K562 (cell line): Measurements from ENCODE around the gene CD248. TPM values are rescaled to one million over a fixed set of nuclear protein-coding genes. Genes with fewer than 3 reads are reported as not detected.

ENCODE experiments used
- ASH1L ChIP-seq: fragments of 450-650 bp; IDR thresholded peaks from 2 replicates; pipeline ENCODE4 v1.6.1; 2018; ENCODE audit warnings: borderline replicate concordance, mild to moderate bottlenecking, low read depth; ENCODE audit not compliant: partially characterized antibody
- CCAR2 ChIP-seq: fragments of 200-400 bp; formaldehyde crosslinking; IDR thresholded peaks from 2 replicates; pipeline ENCODE4 v1.6.1; 2017; ENCODE audit warnings: mild to moderate bottlenecking, low read depth, low read length
- EP300 ChIP-seq: IDR thresholded peaks from 2 replicates; pipeline ENCODE4 v1.6.1; 2012; ENCODE audit warnings: low read length, improper control_type of control experiment
- GTF2E2 ChIP-seq: fragments of 200-800 bp; sonication (Bioruptor generic); IDR thresholded peaks from 2 replicates; pipeline ENCODE4 v1.6.1; 2016; ENCODE audit warnings: missing genetic modification characterization, missing compliant biosample characterization
- IRF2 ChIP-seq: sonication (generic); formaldehyde crosslinking; IDR thresholded peaks from 2 replicates; pipeline ENCODE4 v1.8.1; 2022; ENCODE audit warnings: mild to moderate bottlenecking, missing genetic modification reagents
- LCOR ChIP-seq: sonication (generic); formaldehyde crosslinking; IDR thresholded peaks from 2 replicates; pipeline ENCODE4 v1.8.0; 2022; ENCODE audit warnings: mild to moderate bottlenecking, missing genetic modification reagents
- MEF2D ChIP-seq: conservative IDR thresholded peaks from 2 replicates; pipeline ENCODE4 v1.6.1; 2016; ENCODE audit warnings: low read depth, missing genetic modification characterization, missing compliant biosample characterization
- MTF1 ChIP-seq: fragments of 250-450 bp; sonication (Bioruptor Pico); IDR thresholded peaks from 2 replicates; pipeline ENCODE4 v1.9.0; 2021; ENCODE audit warnings: moderate library complexity, mild to moderate bottlenecking, inconsistent platforms, borderline replicate concordance
- NONO ChIP-seq, 2 experiments: fragments of 200-400 bp in 1 of 2; fragments of 450-650 bp in 1 of 2; formaldehyde crosslinking in 1 of 2; IDR thresholded peaks; 2 replicates each; pipeline ENCODE4 v1.6.1; 2017; ENCODE audit warnings: low read depth in 2 of 2, mild to moderate bottlenecking in 2 of 2, moderate library complexity in 2 of 2, low read length in 1 of 2
- RAD21 ChIP-seq, 2 experiments: fragments of 250-450 bp in 1 of 2; fragments of 450-650 bp in 1 of 2; sonication (Bioruptor Pico) in 1 of 2; formaldehyde crosslinking in 1 of 2; IDR thresholded peaks in 1 of 2; conservative IDR thresholded peaks in 1 of 2; 2 replicates each; pipeline versions ENCODE4 v1.4.0 to v1.8.0; 2020 to 2022; ENCODE audit warnings: mild to moderate bottlenecking in 2 of 2, moderate library complexity in 1 of 2
- RREB1 ChIP-seq: fragments of 250-450 bp; sonication (Bioruptor Pico); IDR thresholded peaks from 2 replicates; pipeline ENCODE4 v1.4.0; 2020
- SMARCE1 ChIP-seq: fragments of 450-650 bp; IDR thresholded peaks from 2 replicates; pipeline ENCODE4 v1.7.1; 2016; ENCODE audit warnings: mild to moderate bottlenecking
- TFAM ChIP-seq: fragments of 250-450 bp; sonication (Bioruptor Pico); conservative IDR thresholded peaks from 2 replicates; pipeline ENCODE4 v1.5.0; 2021; ENCODE audit warnings: mild to moderate bottlenecking, moderate library complexity
- ZBTB43 ChIP-seq: sonication (generic); formaldehyde crosslinking; IDR thresholded peaks from 2 replicates; pipeline ENCODE4 v1.8.0; 2023; ENCODE audit warnings: mild to moderate bottlenecking, missing genetic modification reagents
- ZNF165 ChIP-seq: fragments of 250-450 bp; sonication (Bioruptor Pico); IDR thresholded peaks from 2 replicates; pipeline ENCODE4 v1.4.0; 2020; ENCODE audit warnings: borderline replicate concordance
- ZNF184 ChIP-seq: sonication (generic); formaldehyde crosslinking; IDR thresholded peaks from 2 replicates; pipeline ENCODE4 v1.5.0; 2020; ENCODE audit warnings: missing genetic modification reagents
- ZNF253 ChIP-seq: fragments of 250-450 bp; sonication (Bioruptor Pico); conservative IDR thresholded peaks from 2 replicates; pipeline ENCODE4 v1.6.1; 2021; ENCODE audit warnings: mild to moderate bottlenecking
- ZNF699 ChIP-seq: fragments of 250-450 bp; sonication (Bioruptor Pico); IDR thresholded peaks from 2 replicates; pipeline ENCODE4 v1.8.0; 2021; ENCODE audit warnings: mild to moderate bottlenecking, moderate library complexity; ENCODE audit not compliant: insufficient replicate concordance
- ZNF75A ChIP-seq: fragments of 450-650 bp; formaldehyde crosslinking; IDR thresholded peaks from 2 replicates; pipeline ENCODE4 v1.4.0; 2020; ENCODE audit warnings: mild to moderate bottlenecking
- polyA plus RNA-seq, 8 experiments: library from polyadenylated mRNA; depleted of rRNA in 4 of 8; stranded (reverse) in 5 of 8; unstranded in 3 of 8; fragments of >200 nt; fragmentation: Nextera tagmentation in 2 of 8; fragmentation: Illumina TruSeq in 1 of 8; extraction: Ambion mirVana in 2 of 8; extraction: Trizol in 1 of 8; gene quantifications; 2 replicates each; pipeline versions ENCODE4 v1.2.1 to v1.2.3, GENCODE V29; 2011 to 2014; ENCODE audit warnings: inconsistent platforms in 1 of 8, missing spikeins in 1 of 8
- total RNA-seq, 7 experiments: library from RNA; depleted of rRNA in 6 of 7; stranded (reverse); fragments of >200 nt in 6 of 7; fragmentation: Illumina TruSeq in 2 of 7; extraction: Trizol in 2 of 7; gene quantifications; 2 replicates each; pipeline versions ENCODE4 v1.2.1 to v1.2.3, GENCODE V29; 2011 to 2021; ENCODE audit warnings: low replicate concordance in 1 of 7
- TF ChIP-seq, protein P1 (sequence below): sonication (generic); formaldehyde crosslinking; IDR thresholded peaks from 2 replicates; pipeline ENCODE4 v1.8.0; 2022; ENCODE audit warnings: mild to moderate bottlenecking, missing genetic modification reagents

Gene CD248
- total and polyA plus RNA-seq, 9 of the 15 experiments (the other 6 are each of a cell fraction or from before 2014, with no cell fraction given), result 0.09 TPM; not detected in 8

- TF ChIP-seq IRF2 (no peak), ASH1L (no peak), NONO (IDR thresholded peaks at IDR 0.05; ENCODE audit: low read depth in 2 of 2, low read length in 1 of 2) (no peak), ZBTB43 (0 out of 2 replicates have a peak, but pooled peaks have one; percentile 59), ZNF253 (CRISPR knock-in tag) (no peak), RAD21 (CRISPR knock-in tag; conservative IDR thresholded peaks at IDR 0.05 in 1 of 2, IDR thresholded peaks at IDR 0.05 in 1 of 2) (peak; percentile 76 to 80), ZNF184 (CRISPR knock-in tag) (no peak), MEF2D (no peak), MTF1 (CRISPR knock-in tag) (no peak), EP300 (peak; percentile 5; the same call in 1 of the 2 replicates), RREB1 (CRISPR knock-in tag) (no peak), LCOR (CRISPR knock-in tag) (peak; percentile 95), GTF2E2 (tag) (0 out of 2 replicates have a peak, but pooled peaks have one; percentile 41), SMARCE1 (no peak), TFAM (no peak), ZNF165 (no peak), ZNF75A (CRISPR knock-in tag) (no peak), ZNF699 (CRISPR knock-in tag) (no peak), CCAR2 (no peak)
- TF ChIP-seq, protein P1, sequence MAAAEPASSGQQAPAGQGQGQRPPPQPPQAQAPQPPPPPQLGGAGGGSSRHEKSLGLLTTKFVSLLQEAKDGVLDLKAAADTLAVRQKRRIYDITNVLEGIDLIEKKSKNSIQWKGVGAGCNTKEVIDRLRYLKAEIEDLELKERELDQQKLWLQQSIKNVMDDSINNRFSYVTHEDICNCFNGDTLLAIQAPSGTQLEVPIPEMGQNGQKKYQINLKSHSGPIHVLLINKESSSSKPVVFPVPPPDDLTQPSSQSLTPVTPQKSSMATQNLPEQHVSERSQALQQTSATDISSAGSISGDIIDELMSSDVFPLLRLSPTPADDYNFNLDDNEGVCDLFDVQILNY (CRISPR knock-in tag), result no peak
Measured at GRCh38 chr11:66336234-66337102, 19.6 kb upstream of the CD248 start, which contains the start of gene RIN1 (continued).
